B cell (primary cell): ENCODE data around the gene SNRPB2.

ENCODE experiments used
- CTCF ChIP-seq: fragments of 200-600 bp; IDR thresholded peaks from one replicate; pipeline ENCODE4 v1.8.0; 2022; ENCODE audit warnings: antibody characterized with exemption, mild to moderate bottlenecking
- EZH2 ChIP-seq: IDR thresholded peaks from 2 replicates; pipeline ENCODE4 v1.6.1; 2012; ENCODE audit warnings: borderline replicate concordance, low read depth, mild to moderate bottlenecking, moderate library complexity, low read length; ENCODE audit not compliant: insufficient read depth, poor library complexity, severe bottlenecking

- TF ChIP-seq CTCF = no peak
- TF ChIP-seq EZH2 = no peak
Observed at GRCh38 chr20:16781496-16781895, 51.7 kb downstream of the SNRPB2 start.
